A673 (cell line): ENCODE results near the gene LINGO3. TPM values are rescaled to one million over a fixed set of nuclear protein-coding genes. Genes with fewer than 3 reads are reported as not detected.
A peak's percentile ranks its signal among the peaks of the same experiment; 100 is the strongest.

ENCODE experiments used
- BruUV-seq: library from RNA; stranded (reverse); fragments of 400-500 nt; replicated peaks from 2 replicates; lab custom pipeline; 2021; lab: Mats Ljungman, UMichigan
- CTCF ChIA-PET: fragments of 300-600 bp; sonication (Branson Sonifier 250); formaldehyde crosslinking; loops from one replicate; lab custom pipeline; 2022; ENCODE audit warnings: antibody characterized with exemption; lab: Charles Lee
- POLR2A ChIA-PET: fragments of 300-600 bp; sonication (Branson Sonifier 250); formaldehyde crosslinking; loops from one replicate; lab custom pipeline; 2022; ENCODE audit warnings: antibody characterized with exemption; ENCODE audit not compliant: low non-redundant PET; lab: Charles Lee
- DNase-seq: peaks from one replicate; pipeline ENCODE4 v3.0.0-alpha.2; 2015; ENCODE audit warnings: low spot score
- H3K27ac ChIP-seq: fragments of 200-600 bp; sonication (generic); 2 replicates; pipeline ENCODE4 v1.5.1; 2016; ENCODE audit warnings: mixed run types, low read depth, mild to moderate bottlenecking, mixed read lengths, antibody characterized with exemption, low read length; ENCODE audit not compliant: poor library complexity, severe bottlenecking
- H3K27me3 ChIP-seq: fragments of 200-600 bp; sonication (generic); replicated peaks from 2 replicates; pipeline ENCODE4 v1.6.1; 2017; ENCODE audit warnings: mixed run types, low read depth, mild to moderate bottlenecking, mixed read lengths, antibody characterized with exemption, low read length; ENCODE audit not compliant: insufficient read depth, poor library complexity
- H3K36me3 ChIP-seq: fragments of 200-600 bp; sonication (generic); 2 replicates; pipeline ENCODE4 v1.6.1; 2016; ENCODE audit warnings: mixed run types, mild to moderate bottlenecking, mixed read lengths, antibody characterized with exemption, low read length; ENCODE audit not compliant: insufficient read depth, poor library complexity, severe bottlenecking
- H3K4me1 ChIP-seq: fragments of 200-600 bp; sonication (generic); 2 replicates; pipeline ENCODE4 v1.6.1; 2017; ENCODE audit warnings: mixed run types, mild to moderate bottlenecking, mixed read lengths, antibody characterized with exemption, low read length; ENCODE audit not compliant: insufficient read depth, poor library complexity, severe bottlenecking
- H3K4me3 ChIP-seq: fragments of 200-600 bp; sonication (generic); 2 replicates; pipeline ENCODE4 v1.5.1; 2016; ENCODE audit warnings: low read depth, mixed run types, mild to moderate bottlenecking, mixed read lengths, low read length; ENCODE audit not compliant: poor library complexity, severe bottlenecking
- H3K9me3 ChIP-seq: fragments of 200-600 bp; sonication (generic); 2 replicates; pipeline ENCODE4 v1.6.1; 2016; ENCODE audit warnings: mixed run types, low read depth, mild to moderate bottlenecking, mixed read lengths, antibody characterized with exemption, low read length; ENCODE audit not compliant: poor library complexity, severe bottlenecking
- EZH2 ChIP-seq: fragments of 200-600 bp; sonication (generic); IDR thresholded peaks from 2 replicates; pipeline ENCODE4 v1.6.1; 2017; ENCODE audit warnings: borderline replicate concordance, low read depth, mild to moderate bottlenecking, mixed read lengths, antibody characterized with exemption, low read length; ENCODE audit not compliant: poor library complexity, severe bottlenecking
- intact Hi-C: fragments of 100-400 bp; cut with micrococcal nuclease; formaldehyde crosslinking; loops from one replicate; pipeline ENCODE4 v1.10.0; 2022; ENCODE audit not compliant: unreplicated experiment
- total RNA-seq: library from RNA; stranded (reverse); gene quantifications from 2 replicates; pipeline ENCODE4 v1.2.3, GENCODE V29; 2021
- TF ChIP-seq, protein P1 (sequence below): fragments of 300-800, 200-600 bp; sonication (generic); conservative IDR thresholded peaks from 2 replicates; pipeline ENCODE4 v1.5.1; 2017; ENCODE audit warnings: low read depth, mild to moderate bottlenecking, antibody characterized with exemption, low read length, moderate library complexity, mixed read lengths

LINGO3 gene
- total RNA-seq, 1 experiment from 2014 or later = not detected

DNA sequence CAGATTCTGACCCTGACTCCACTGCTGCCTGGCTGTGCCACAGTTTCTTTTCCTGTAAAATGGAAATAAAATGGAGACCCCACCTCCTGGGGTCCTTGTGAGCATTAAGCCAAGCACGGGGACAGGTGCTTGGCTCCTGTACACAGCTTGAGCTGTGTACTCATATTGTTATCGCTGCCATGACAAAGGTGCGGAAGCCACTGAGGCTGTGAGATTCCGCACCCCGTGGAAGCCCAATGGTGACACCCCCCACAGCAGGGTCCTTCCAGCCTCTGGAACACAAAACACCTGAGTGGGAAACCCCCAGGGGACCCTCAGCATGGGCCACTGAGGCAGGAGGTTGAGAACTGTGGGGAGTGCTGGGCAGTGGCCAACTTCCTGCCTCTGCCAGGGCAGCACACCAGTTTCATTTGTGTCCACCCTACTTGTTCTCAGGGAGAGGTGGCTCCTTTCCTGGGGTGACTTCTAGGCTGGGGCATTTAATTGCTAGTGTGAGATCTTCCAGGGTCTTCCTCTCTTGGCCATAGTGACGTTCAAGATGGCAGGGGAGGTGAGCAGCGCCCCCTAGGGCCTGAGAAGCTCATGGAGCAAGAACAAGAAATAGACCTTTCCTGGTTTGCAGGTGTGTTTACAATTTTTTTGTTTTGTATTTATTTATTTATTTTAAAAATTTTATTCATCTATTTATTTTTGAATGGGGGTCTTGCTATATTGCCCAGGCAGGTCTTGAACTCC is 46.3 kb downstream of the LINGO3 start:
- intact Hi-C loops = no loop called here
- POLR2A ChIA-PET = no interaction called here
- no peak for TF ChIP-seq EZH2
- TF ChIP-seq, protein P1, sequence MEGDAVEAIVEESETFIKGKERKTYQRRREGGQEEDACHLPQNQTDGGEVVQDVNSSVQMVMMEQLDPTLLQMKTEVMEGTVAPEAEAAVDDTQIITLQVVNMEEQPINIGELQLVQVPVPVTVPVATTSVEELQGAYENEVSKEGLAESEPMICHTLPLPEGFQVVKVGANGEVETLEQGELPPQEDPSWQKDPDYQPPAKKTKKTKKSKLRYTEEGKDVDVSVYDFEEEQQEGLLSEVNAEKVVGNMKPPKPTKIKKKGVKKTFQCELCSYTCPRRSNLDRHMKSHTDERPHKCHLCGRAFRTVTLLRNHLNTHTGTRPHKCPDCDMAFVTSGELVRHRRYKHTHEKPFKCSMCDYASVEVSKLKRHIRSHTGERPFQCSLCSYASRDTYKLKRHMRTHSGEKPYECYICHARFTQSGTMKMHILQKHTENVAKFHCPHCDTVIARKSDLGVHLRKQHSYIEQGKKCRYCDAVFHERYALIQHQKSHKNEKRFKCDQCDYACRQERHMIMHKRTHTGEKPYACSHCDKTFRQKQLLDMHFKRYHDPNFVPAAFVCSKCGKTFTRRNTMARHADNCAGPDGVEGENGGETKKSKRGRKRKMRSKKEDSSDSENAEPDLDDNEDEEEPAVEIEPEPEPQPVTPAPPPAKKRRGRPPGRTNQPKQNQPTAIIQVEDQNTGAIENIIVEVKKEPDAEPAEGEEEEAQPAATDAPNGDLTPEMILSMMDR = peak; percentile 78

DNA sequence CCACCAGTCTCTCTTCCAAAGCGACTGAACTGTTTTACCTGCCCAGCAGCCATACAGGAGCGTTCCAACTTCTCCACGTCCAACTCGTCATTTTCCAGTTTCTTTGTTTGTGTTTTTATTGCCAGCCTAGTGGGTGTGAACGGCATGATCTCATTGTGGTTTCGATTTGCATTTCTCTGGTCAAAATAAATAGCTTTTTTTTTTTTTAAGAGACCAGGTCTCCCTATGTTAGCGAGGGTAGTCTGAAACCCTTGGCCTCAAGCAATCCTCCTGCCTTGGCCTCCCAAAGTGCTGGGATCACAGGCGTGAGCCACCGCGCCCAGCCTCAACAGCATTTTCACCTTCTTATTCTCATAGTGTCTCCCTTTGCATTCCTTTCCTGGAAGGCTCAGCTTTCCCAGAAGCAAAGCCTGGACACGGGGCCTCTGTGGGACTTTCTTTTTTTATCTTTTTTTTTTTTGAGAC is 47.6 kb downstream of the LINGO3 start:
- Histone ChIP-seq H3K36me3 (no peaks in the 10 kb centered on the region), H3K9me3 (no peaks in the 10 kb centered on the region), H3K27me3 (no peaks in the 10 kb centered on the region), H3K4me1 (no peaks in the 10 kb centered on the region), H3K4me3 (no peak overlapping the region), H3K27ac (no peak overlapping the region)
- BruUV-seq = no TSS peak
- no peak for DNase-seq
- CTCF ChIA-PET = interaction anchor here (0.6 to 0.7 kb wide), 2 partner anchors 18 to 92 kb away, joined by 3 read pairs; no protein-coding TSS in a partner anchor
- intact Hi-C loops = no loop called here
- POLR2A ChIA-PET = interaction anchor here (0.6 kb wide), 1 partner anchor 100 kb away, joined by 3 read pairs; no protein-coding TSS in a partner anchor
- no peak for TF ChIP-seq EZH2
- TF ChIP-seq, protein P1 = no peak

More for the DNA sequence above, 46.3 kb downstream of the LINGO3 start:
- no peaks in the 10 kb centered on the region for H3K36me3 ChIP-seq
- no TSS peak for BruUV-seq
- H3K4me3 ChIP-seq = no peak overlapping the region
- no peaks in the 10 kb centered on the region for H3K27me3 ChIP-seq
- CTCF ChIA-PET = interaction anchor here (0.5 to 1.0 kb wide), 6 partner anchors 8 to 1735 kb away, joined by 3 to 5 read pairs (median 4); no protein-coding TSS in a partner anchor
- no peaks in the 10 kb centered on the region for H3K9me3 ChIP-seq
- H3K27ac ChIP-seq = no peak overlapping the region
- peak; percentile 64 for DNase-seq
- H3K4me1 ChIP-seq = peaks cover 3% of the 10 kb centered on the region

DNA sequence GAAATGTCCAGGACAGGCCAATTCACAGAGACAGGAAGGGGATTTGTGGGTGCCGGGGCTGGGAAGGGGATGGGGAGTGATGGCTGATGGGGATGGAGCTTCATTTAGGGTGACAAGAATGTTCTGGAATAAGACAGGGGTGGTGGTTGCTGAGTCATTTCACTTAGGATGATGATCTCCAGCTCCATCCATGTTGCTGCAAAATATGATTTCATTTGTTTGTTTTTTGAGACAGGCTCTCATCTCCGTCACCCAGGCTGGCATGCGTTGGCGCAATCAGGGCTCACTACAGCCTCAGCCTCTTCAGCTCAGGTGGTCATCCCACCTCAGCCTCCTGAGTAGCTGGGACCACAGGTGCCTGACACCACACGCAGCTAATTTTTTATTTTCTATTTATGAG is 48.6 kb downstream of the LINGO3 start:
- no peak for DNase-seq
- no peaks in the 10 kb centered on the region for H3K4me1 ChIP-seq
- ChIA-PET CTCF (interaction anchor here (0.6 to 0.8 kb wide), 2 partner anchors 104 to 231 kb away, joined by 3 to 5 read pairs; no protein-coding TSS in a partner anchor), POLR2A (no interaction called here)
- no TSS peak for BruUV-seq
- H3K27ac ChIP-seq = no peak overlapping the region
- intact Hi-C loops = no loop called here
- H3K27me3 ChIP-seq = no peaks in the 10 kb centered on the region
- no peaks in the 10 kb centered on the region for H3K36me3 ChIP-seq
- no peak for TF ChIP-seq EZH2
- TF ChIP-seq, protein P1 = no peak
- H3K4me3 ChIP-seq = no peak overlapping the region
- no peaks in the 10 kb centered on the region for H3K9me3 ChIP-seq

Other genes with a start within 250 kb of the LINGO3 start
- 40.7 and 47.1 TPM in 2 replicates for gene MOB3A, start 211.8 kb downstream of the LINGO3 start, total RNA-seq
- gene IZUMO4, start 211.2 kb downstream of the LINGO3 start, total RNA-seq = 1.6 and 2.5 TPM in 2 replicates
- 148 and 154 TPM in 2 replicates for gene AP3D1, start 156.6 kb downstream of the LINGO3 start, total RNA-seq
- 71.2 and 78.8 TPM in 2 replicates for gene DOT1L, start 144.2 kb downstream of the LINGO3 start, total RNA-seq
- gene PLEKHJ1, start 71.8 kb downstream of the LINGO3 start, total RNA-seq = 73.7 and 75.9 TPM in 2 replicates
- 186 and 187 TPM in 2 replicates for gene SF3A2, start 71.3 kb downstream of the LINGO3 start, total RNA-seq
- 15.1 and 16.3 TPM in 2 replicates for gene AMH, start 58.8 kb downstream of the LINGO3 start, total RNA-seq
- gene JSRP1, start 51.7 kb downstream of the LINGO3 start, total RNA-seq = 0.73 TPM in 1 of 2 replicates, not detected in the other
- gene PEAK3, start 26.0 kb downstream of the LINGO3 start, total RNA-seq = not detected in 2 replicates
- gene LSM7, start 20.4 kb upstream of the LINGO3 start, total RNA-seq = 137 and 152 TPM in 2 replicates
- gene SPPL2B, start 20.5 kb upstream of the LINGO3 start, total RNA-seq = 86.8 and 94.2 TPM in 2 replicates
- gene TMPRSS9, start 52.1 kb upstream of the LINGO3 start, total RNA-seq = not detected in 2 replicates
- 206 and 213 TPM in 2 replicates for gene TIMM13, start 119.4 kb upstream of the LINGO3 start, total RNA-seq
- 241 and 243 TPM in 2 replicates for gene LMNB2, start 148.8 kb upstream of the LINGO3 start, total RNA-seq
- gene GADD45B, start 168.0 kb upstream of the LINGO3 start, total RNA-seq = 12.3 and 16.4 TPM in 2 replicates